ENCODE measurements around the gene KCTD14. TPM values are rescaled to one million over a fixed set of nuclear protein-coding genes. Genes with fewer than 3 reads are reported as not detected.

The KCTD14 gene
- total RNA-seq, 1 experiment from 2014 or later, result 12.6 TPM

DNA sequence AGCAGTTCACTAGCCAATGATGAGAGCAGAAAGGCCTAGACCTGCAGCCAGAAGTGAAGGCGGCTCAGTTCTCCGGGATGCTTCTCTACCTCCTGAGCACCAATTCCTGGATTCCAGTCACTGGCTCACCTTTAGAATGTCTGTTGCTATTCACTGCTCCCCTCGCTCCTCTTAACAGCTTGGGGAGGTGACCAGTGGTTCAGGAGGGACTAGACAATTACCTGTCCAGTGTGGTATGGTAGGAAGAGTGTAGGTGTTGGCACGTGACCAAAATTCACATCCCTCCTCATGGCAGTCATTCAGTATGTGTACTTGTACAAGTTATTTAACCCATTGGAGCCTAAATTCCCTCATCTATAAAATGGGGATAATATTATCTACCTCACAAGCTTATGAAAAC lies 44.6 kb upstream of the KCTD14 start (continued):
- no peak for TF ChIP-seq ERG (CRISPR knock-in tag; IDR thresholded peaks at IDR 0.05)
- no peak for TF ChIP-seq ZNF416 (CRISPR knock-in tag; IDR thresholded peaks at IDR 0.05)
- no peak for TF ChIP-seq HMGA2 (CRISPR knock-in tag; IDR thresholded peaks at IDR 0.05)
- no peak for TF ChIP-seq ZNF396 (CRISPR knock-in tag; IDR thresholded peaks at IDR 0.05; ENCODE audit: borderline replicate concordance)

DNA sequence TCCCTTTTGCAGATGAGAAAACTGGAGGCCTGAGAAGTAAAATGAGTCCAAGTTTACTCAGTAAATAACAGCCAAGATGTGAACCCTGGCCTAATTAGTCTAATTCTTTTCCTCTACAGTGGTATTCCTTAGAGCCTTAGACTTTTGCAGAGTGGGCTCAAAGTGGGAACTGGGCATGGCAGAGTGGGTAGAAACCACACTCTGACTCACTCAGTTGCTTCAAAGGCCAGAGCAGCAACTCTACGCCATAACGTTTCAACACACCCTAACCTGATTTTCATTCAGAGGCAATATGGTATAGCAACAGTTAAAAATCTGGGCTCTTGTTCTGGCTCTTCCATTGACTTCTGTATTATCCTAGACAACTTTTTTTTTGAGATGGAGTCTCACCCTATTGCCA lies 43.4 kb upstream of the KCTD14 start:
- TF ChIP-seq JAZF1 (CRISPR knock-in tag; IDR thresholded peaks at IDR 0.05) (no peak), ZNF416 (CRISPR knock-in tag; IDR thresholded peaks at IDR 0.05) (no peak), STAT6 (CRISPR knock-in tag; conservative IDR thresholded peaks at IDR 0.05; ENCODE audit: low read depth) (no peak)
- no peaks in the 10 kb centered on the region for H3K4me1 Mint-ChIP-seq
- H3K27ac Mint-ChIP-seq, result no peak overlapping the region
- H3K27me3 Mint-ChIP-seq (ENCODE audit: low read depth), result no peaks in the 10 kb centered on the region
- ATAC-seq, result no peak
- CTCF ChIA-PET, result interaction anchor here (0.7 to 1.6 kb wide), 3 partner anchors 21 to 197 kb away, joined by 3 to 7 read pairs (median 5); partner anchors contain the start of gene INTS4
- H3K9me3 Mint-ChIP-seq, result peaks cover 6% of the 10 kb centered on the region; the same call in 1 of the 2 replicates
- no peak overlapping the region for H3K4me3 Mint-ChIP-seq
- POLR2A ChIA-PET, result no interaction called here
- no peak for DNase-seq (ENCODE audit: low spot score)
- H3K36me3 Mint-ChIP-seq, result peaks cover 30% of the 10 kb centered on the region

- ATAC-seq, result no peak
- H3K4me1 Mint-ChIP-seq, result no peaks in the 10 kb centered on the region
- peaks cover 6% of the 10 kb centered on the region; the same call in 1 of the 2 replicates for H3K9me3 Mint-ChIP-seq
- H3K27me3 Mint-ChIP-seq (ENCODE audit: low read depth), result no peaks in the 10 kb centered on the region
- POLR2A ChIA-PET, result no interaction called here
- CTCF ChIA-PET, result interaction anchor here (1.2 kb wide), 1 partner anchor 19 kb away, joined by 7 read pairs; no protein-coding TSS in a partner anchor
- no peak overlapping the region for H3K27ac Mint-ChIP-seq
- H3K36me3 Mint-ChIP-seq, result peaks cover 20% of the 10 kb centered on the region
- DNase-seq (ENCODE audit: low spot score), result no peak
- H3K4me3 Mint-ChIP-seq, result no peak overlapping the region
- TF ChIP-seq CREM (CRISPR knock-in tag; IDR thresholded peaks at IDR 0.05) (no peak), NFYB (CRISPR knock-in tag; conservative IDR thresholded peaks at IDR 0.05; ENCODE audit: low read depth) (no peak)
- TF ChIP-seq, protein P1, sequence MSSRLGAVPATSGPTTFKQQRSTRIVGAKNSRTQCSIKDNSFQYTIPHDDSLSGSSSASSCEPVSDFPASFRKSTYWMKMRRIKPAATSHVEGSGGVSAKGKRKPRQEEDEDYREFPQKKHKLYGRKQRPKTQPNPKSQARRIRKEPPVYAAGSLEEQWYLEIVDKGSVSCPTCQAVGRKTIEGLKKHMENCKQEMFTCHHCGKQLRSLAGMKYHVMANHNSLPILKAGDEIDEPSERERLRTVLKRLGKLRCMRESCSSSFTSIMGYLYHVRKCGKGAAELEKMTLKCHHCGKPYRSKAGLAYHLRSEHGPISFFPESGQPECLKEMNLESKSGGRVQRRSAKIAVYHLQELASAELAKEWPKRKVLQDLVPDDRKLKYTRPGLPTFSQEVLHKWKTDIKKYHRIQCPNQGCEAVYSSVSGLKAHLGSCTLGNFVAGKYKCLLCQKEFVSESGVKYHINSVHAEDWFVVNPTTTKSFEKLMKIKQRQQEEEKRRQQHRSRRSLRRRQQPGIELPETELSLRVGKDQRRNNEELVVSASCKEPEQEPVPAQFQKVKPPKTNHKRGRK (CRISPR knock-in tag; IDR thresholded peaks at IDR 0.05; ENCODE audit: borderline replicate concordance), result no peak
These were observed 42.1 kb upstream of the KCTD14 start for GRCh38 chr11:78065203-78065602.

GRCh38 chr11:78063440-78064181 lies 40.5 kb upstream of the KCTD14 start, which contains the start of gene THRSP:
Gene THRSP, plus strand, starts transcription at chr11:78063861. Its CDS starts 21 bp downstream, at chr11:78063882.
- Mint-ChIP-seq H3K36me3 (peaks cover 10% of the 10 kb centered on the region), H3K4me1 (no peaks in the 10 kb centered on the region), H3K4me3 (no peak within 1 kb of the TSS), H3K9me3 (peaks cover 6% of the 10 kb centered on the region; the same call in 1 of the 2 replicates), H3K27me3 (ENCODE audit: low read depth) (no peaks in the 10 kb centered on the region), H3K27ac (no peak within 1 kb of the TSS; the same call in 1 of the 2 replicates)
- ChIA-PET POLR2A (no interaction called here), CTCF (interaction anchor here (1.2 kb wide), 1 partner anchor 18 kb away, joined by 8 read pairs; no protein-coding TSS in a partner anchor)
- TF ChIP-seq NR3C1 (CRISPR knock-in tag; conservative IDR thresholded peaks at IDR 0.05; ENCODE audit: low read depth) (no peak), JUN (CRISPR knock-in tag; IDR thresholded peaks at IDR 0.05) (no peak), CBFB (CRISPR knock-in tag; IDR thresholded peaks at IDR 0.05; ENCODE audit: low read depth) (no peak), ZNF396 (CRISPR knock-in tag; IDR thresholded peaks at IDR 0.05; ENCODE audit: borderline replicate concordance) (no peak), ZNF138 (CRISPR knock-in tag; conservative IDR thresholded peaks at IDR 0.05) (no peak), ZMAT4 (CRISPR knock-in tag; IDR thresholded peaks at IDR 0.05) (no peak), GTF2I (CRISPR knock-in tag; conservative IDR thresholded peaks at IDR 0.05) (no peak), FOXJ3 (CRISPR knock-in tag; IDR thresholded peaks at IDR 0.05; ENCODE audit: borderline replicate concordance) (no peak), RELA (CRISPR knock-in tag; IDR thresholded peaks at IDR 0.05; ENCODE audit: borderline replicate concordance) (no peak), NFE2L1 (CRISPR knock-in tag; IDR thresholded peaks at IDR 0.05) (no peak), GABPB1 (CRISPR knock-in tag; IDR thresholded peaks at IDR 0.05) (no peak), CTCF (IDR thresholded peaks at IDR 0.05) (no peak), ZNF219 (CRISPR knock-in tag; IDR thresholded peaks at IDR 0.05; ENCODE audit: borderline replicate concordance) (no peak)
- DNase-seq (ENCODE audit: low spot score), result no peak
- no peak for ATAC-seq

All from WTC11 (cell line).